CD4-positive, alpha-beta memory T cell (primary cell): ENCODE data around the gene P4HA3. TPM values are rescaled to one million over a fixed set of nuclear protein-coding genes. Genes with fewer than 3 reads are reported as not detected.

Experiments
- CTCF ChIA-PET: fragments of 350-600 bp; sonication (Branson Sonifier 250); formaldehyde crosslinking; loops from one replicate; lab custom pipeline; 2021; ENCODE audit warnings: inconsistent platforms; ENCODE audit not compliant: partially characterized antibody; lab: Charles Lee
- POLR2A ChIA-PET: fragments of 350-600 bp; sonication (Branson Sonifier 250); formaldehyde crosslinking; loops from one replicate; lab custom pipeline; 2021; ENCODE audit not compliant: partially characterized antibody; lab: Charles Lee
- DNase-seq, 5 donors: peaks; one replicate each; pipeline versions ENCODE4 v3.0.0 to v3.0.0-alpha.2; 2020 to 2022; ENCODE audit warnings: mixed read lengths in 1 of 5
- H3K27ac ChIP-seq: one replicate; pipeline ENCODE4 v1.7.0; 2013; ENCODE audit warnings: low read depth, low read length
- H3K27me3 ChIP-seq: 2 replicates; pipeline ENCODE4 v1.7.0; 2013; ENCODE audit warnings: mild to moderate bottlenecking, low read length, moderate library complexity; ENCODE audit not compliant: insufficient read depth
- H3K36me3 ChIP-seq: 2 replicates; pipeline ENCODE4 v1.7.0; 2013; ENCODE audit warnings: mild to moderate bottlenecking, low read length, moderate library complexity; ENCODE audit not compliant: insufficient read depth
- H3K4me1 ChIP-seq: 2 replicates; pipeline ENCODE4 v1.7.0; 2013; ENCODE audit warnings: mild to moderate bottlenecking, low read length, moderate library complexity; ENCODE audit not compliant: insufficient read depth
- H3K4me3 ChIP-seq, 2 donors: one replicate each; pipeline ENCODE4 v1.7.0; 2013; ENCODE audit warnings: low read length in 2 of 2, mild to moderate bottlenecking in 1 of 2
- H3K9me3 ChIP-seq, 2 donors: one replicate each; pipeline ENCODE4 v1.7.0; 2013; ENCODE audit warnings: low read length in 2 of 2, control low read depth in 1 of 2; ENCODE audit not compliant: control insufficient read depth in 1 of 2
- H3K27ac Mint-ChIP-seq, 7 donors: one replicate each; pipeline ENCODE4 v1.8.0; 2020 to 2021; ENCODE audit warnings: mixed read lengths in 7 of 7, mild to moderate bottlenecking in 6 of 7, inconsistent platforms in 3 of 7, moderate library complexity in 3 of 7
- H3K27me3 Mint-ChIP-seq, 2 donors: one replicate each; pipeline ENCODE4 v1.8.0; 2020 to 2021; ENCODE audit warnings: mixed read lengths in 2 of 2
- H3K36me3 Mint-ChIP-seq, 2 donors: one replicate each; pipeline ENCODE4 v1.8.0; 2020 to 2021; ENCODE audit warnings: mixed read lengths in 2 of 2, inconsistent platforms in 1 of 2, mild to moderate bottlenecking in 1 of 2
- H3K4me1 Mint-ChIP-seq, 4 donors: one replicate each; pipeline ENCODE4 v1.8.0; 2020 to 2021; ENCODE audit warnings: mixed read lengths in 4 of 4, mild to moderate bottlenecking in 1 of 4
- H3K4me3 Mint-ChIP-seq, 8 donors: one replicate each; pipeline ENCODE4 v1.8.0; 2020 to 2021; ENCODE audit warnings: mixed read lengths in 8 of 8, mild to moderate bottlenecking in 7 of 8, moderate library complexity in 6 of 8, inconsistent platforms in 3 of 8
- H3K9me3 Mint-ChIP-seq, 8 donors: one replicate each; pipeline ENCODE4 v1.8.0; 2020 to 2021; ENCODE audit warnings: mixed read lengths in 8 of 8, mild to moderate bottlenecking in 5 of 8, inconsistent platforms in 3 of 8, moderate library complexity in 1 of 8
- intact Hi-C: fragments of 100-400 bp; cut with micrococcal nuclease; formaldehyde crosslinking; loops from one replicate; pipeline ENCODE4 v1.15.1; 2023
- polyA plus RNA-seq, 2 donors: library from polyadenylated mRNA; unstranded; fragments of 300-500 nt; fragmentation: Illumina TruSeq; gene quantifications; one replicate each; pipeline ENCODE4 v1.2.3, GENCODE V29; 2021
- total RNA-seq, 2 experiments: library from RNA; stranded (reverse); gene quantifications; one replicate each; pipeline ENCODE4 v1.2.3, GENCODE V29; 2021

Gene P4HA3
- total and polyA plus RNA-seq, 4 experiments from 2014 or later: not detected

DNA sequence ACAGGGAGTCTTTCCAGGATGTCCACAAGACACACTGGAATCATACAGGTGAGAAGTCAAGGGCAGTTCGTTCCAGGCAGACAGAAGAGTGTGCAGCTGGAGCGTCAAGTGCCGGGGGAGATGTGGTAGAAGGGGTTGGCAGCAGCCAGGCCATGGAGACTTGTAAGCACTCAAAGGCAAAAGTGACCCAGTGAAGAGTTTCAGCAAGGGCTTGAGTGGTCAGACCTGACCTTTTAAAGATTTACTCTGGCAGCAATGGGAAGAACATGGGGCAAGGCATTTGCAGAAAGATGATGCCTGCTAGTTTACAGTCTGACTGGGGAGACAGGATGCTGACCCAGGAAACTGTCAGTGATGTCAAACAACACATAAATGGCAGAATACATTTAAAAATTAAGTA is 29.0 kb downstream of the P4HA3 start:
- Mint-ChIP-seq H3K27ac (no peak overlapping the region), H3K4me1 (no peaks in the 10 kb centered on the region), H3K4me3 (no peak overlapping the region), H3K27me3 (peaks cover 0 to 2% of the 10 kb centered on the region in 2 donors), H3K9me3 (peaks cover 0 to 2% (median 0%) of the 10 kb centered on the region in 8 donors), H3K36me3 (no peaks in the 10 kb centered on the region)
- ChIA-PET POLR2A (no interaction called here), CTCF (no interaction called here)
- H3K27ac ChIP-seq: no peak overlapping the region
- no peak overlapping the region for H3K4me3 ChIP-seq
- no peaks in the 10 kb centered on the region for H3K36me3 ChIP-seq
- H3K9me3 ChIP-seq: no peaks in the 10 kb centered on the region
- DNase-seq: no peak
- intact Hi-C loops: no loop called here
- peaks cover 3% of the 10 kb centered on the region for H3K4me1 ChIP-seq
- no peaks in the 10 kb centered on the region for H3K27me3 ChIP-seq

DNA sequence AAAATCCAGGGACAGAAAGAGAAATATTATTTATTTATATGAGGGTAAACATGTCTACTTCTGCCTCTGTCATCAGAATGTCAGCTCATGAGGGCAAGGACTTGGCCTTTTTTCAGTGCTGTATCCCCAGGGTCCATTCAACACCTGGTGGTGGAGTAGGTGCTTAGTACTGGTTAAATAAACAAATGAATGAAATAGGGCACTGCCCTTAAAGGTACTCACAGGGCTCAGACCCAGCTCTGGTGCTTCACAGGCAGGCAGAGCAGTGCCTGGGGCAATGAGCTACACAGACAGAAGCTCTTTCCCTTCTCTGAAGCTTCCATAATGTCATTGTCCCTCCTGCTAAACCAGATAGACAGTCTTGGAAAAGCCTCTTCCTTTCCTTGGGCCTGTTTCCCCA is 30.9 kb downstream of the P4HA3 start:
- CTCF ChIA-PET: no interaction called here
- peaks cover 0 to 2% (median 0%) of the 10 kb centered on the region in 8 donors for H3K9me3 Mint-ChIP-seq

DNA sequence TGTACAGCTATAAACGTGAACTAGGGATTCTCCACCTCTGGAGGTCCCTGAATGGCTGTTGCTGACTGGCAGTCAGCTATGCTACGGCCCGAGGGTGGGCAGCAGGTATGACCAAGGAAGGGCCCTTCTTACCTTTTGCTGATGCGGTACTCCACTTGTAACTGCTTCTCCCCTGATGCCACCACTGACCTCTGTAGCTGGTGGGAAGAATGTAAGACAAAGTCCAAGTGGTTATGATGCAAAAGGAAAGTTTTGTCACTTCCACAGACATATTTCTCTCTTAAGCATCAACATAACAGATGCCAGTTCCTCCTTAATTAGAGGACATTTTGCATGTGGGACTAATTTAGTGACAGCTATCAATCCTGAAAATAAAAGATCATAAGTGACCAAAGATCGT is 32.2 kb downstream of the P4HA3 start:
- Histone ChIP-seq H3K4me1 (peaks cover 3% of the 10 kb centered on the region), H3K4me3 (no peak overlapping the region), H3K27ac (no peak overlapping the region), H3K36me3 (no peaks in the 10 kb centered on the region), H3K27me3 (no peaks in the 10 kb centered on the region), H3K9me3 (no peaks in the 10 kb centered on the region)
- ChIA-PET CTCF (interaction anchor here (1.1 to 1.4 kb wide), 2 partner anchors 24 to 42 kb away, joined by 3 to 7 read pairs; no protein-coding TSS in a partner anchor), POLR2A (no interaction called here)
- no peak overlapping the region for H3K27ac Mint-ChIP-seq
- intact Hi-C loops: no loop called here
- no peak for DNase-seq
- H3K36me3 Mint-ChIP-seq: no peaks in the 10 kb centered on the region
- H3K4me1 Mint-ChIP-seq: no peaks in the 10 kb centered on the region
- peaks cover 7 to 8% of the 10 kb centered on the region in 2 donors for H3K27me3 Mint-ChIP-seq
- H3K9me3 Mint-ChIP-seq: peaks cover 0 to 2% (median 0%) of the 10 kb centered on the region in 8 donors
- H3K4me3 Mint-ChIP-seq: no peak overlapping the region

More for the DNA sequence above, 30.9 kb downstream of the P4HA3 start:
- POLR2A ChIA-PET: no interaction called here
- Mint-ChIP-seq H3K27me3 (peaks cover 4 to 8% of the 10 kb centered on the region in 2 donors), H3K27ac (no peak overlapping the region), H3K4me3 (no peak overlapping the region), H3K4me1 (no peaks in the 10 kb centered on the region), H3K36me3 (no peaks in the 10 kb centered on the region)
- Histone ChIP-seq H3K27ac (no peak overlapping the region), H3K27me3 (no peaks in the 10 kb centered on the region), H3K4me1 (peaks cover 3% of the 10 kb centered on the region), H3K4me3 (no peak overlapping the region), H3K36me3 (no peaks in the 10 kb centered on the region), H3K9me3 (no peaks in the 10 kb centered on the region)
- no peak for DNase-seq
- intact Hi-C loops: no loop called here

DNA sequence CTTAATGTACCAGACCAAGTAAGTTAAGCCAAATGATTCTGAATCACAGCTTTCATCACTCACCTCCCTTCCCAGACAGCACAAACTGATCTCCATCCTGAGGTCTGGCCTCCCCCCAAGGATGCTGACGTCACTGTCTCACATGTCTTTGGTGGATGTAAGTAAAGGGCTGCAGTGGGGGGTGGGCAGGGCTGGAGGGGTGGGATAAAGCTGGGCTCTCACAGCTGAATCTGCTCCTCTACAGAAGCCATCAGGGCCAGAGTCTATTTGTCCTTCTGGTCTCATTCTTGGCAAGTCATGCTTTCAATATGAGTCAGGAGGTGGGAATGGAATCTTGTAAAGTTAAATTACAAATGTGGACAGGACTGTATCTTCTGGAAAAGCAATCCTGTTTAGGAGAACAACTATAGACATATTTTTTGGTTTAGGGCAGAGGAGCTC is 32.7 kb downstream of the P4HA3 start:
- H3K9me3 ChIP-seq: no peaks in the 10 kb centered on the region
- ChIA-PET CTCF (interaction anchor here (1.1 to 1.4 kb wide), 2 partner anchors 23 to 43 kb away, joined by 3 to 7 read pairs; no protein-coding TSS in a partner anchor), POLR2A (no interaction called here)
- H3K36me3 ChIP-seq: no peaks in the 10 kb centered on the region
- peaks cover 3% of the 10 kb centered on the region for H3K4me1 ChIP-seq
- Mint-ChIP-seq H3K36me3 (no peaks in the 10 kb centered on the region), H3K4me1 (no peaks in the 10 kb centered on the region), H3K9me3 (peaks cover 0 to 2% (median 0%) of the 10 kb centered on the region in 8 donors), H3K27me3 (peaks cover 7 to 10% of the 10 kb centered on the region in 2 donors), H3K27ac (no peak overlapping the region), H3K4me3 (no peak overlapping the region)
- no peaks in the 10 kb centered on the region for H3K27me3 ChIP-seq
- DNase-seq: no peak
- no peak overlapping the region for H3K4me3 ChIP-seq
- intact Hi-C loops: no loop called here
- H3K27ac ChIP-seq: no peak overlapping the region

DNA sequence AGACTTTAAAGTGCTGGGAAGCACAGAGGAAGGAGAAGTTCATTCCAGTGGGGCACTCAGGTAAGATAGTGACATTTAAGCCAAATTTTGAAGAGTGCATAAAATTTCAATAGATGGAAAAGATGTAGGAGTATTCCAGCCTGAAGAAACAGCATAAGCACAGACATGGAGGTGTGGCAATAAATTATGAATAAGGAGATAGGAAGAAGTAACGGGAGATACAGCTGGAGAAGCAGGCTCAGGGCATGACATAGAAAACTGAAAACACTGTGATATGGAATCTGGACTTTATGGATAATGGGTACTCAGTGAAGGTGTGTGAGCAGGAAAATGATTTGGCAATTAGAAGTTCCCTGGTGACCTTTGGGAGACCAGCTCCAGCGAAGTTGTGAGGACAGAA is 33.3 kb downstream of the P4HA3 start:
- POLR2A ChIA-PET: no interaction called here
- no peak overlapping the region for H3K4me3 Mint-ChIP-seq
- peaks cover 0 to 2% (median 0%) of the 10 kb centered on the region in 8 donors for H3K9me3 Mint-ChIP-seq
- no peaks in the 10 kb centered on the region for H3K9me3 ChIP-seq
- peaks cover 2% of the 10 kb centered on the region for H3K4me1 ChIP-seq
- no peaks in the 10 kb centered on the region for H3K36me3 ChIP-seq
- intact Hi-C loops: no loop called here
- no peak overlapping the region for H3K27ac Mint-ChIP-seq
- no peaks in the 10 kb centered on the region for H3K36me3 Mint-ChIP-seq
- H3K27me3 Mint-ChIP-seq: peaks cover 10% of the 10 kb centered on the region in 2 donors
- CTCF ChIA-PET: interaction anchor here (1.1 to 1.4 kb wide), 2 partner anchors 23 to 43 kb away, joined by 3 to 7 read pairs; no protein-coding TSS in a partner anchor
- H3K4me3 ChIP-seq: no peak overlapping the region
- H3K27ac ChIP-seq: no peak overlapping the region
- no peak for DNase-seq
- H3K4me1 Mint-ChIP-seq: no peaks in the 10 kb centered on the region
- H3K27me3 ChIP-seq: no peaks in the 10 kb centered on the region

DNA sequence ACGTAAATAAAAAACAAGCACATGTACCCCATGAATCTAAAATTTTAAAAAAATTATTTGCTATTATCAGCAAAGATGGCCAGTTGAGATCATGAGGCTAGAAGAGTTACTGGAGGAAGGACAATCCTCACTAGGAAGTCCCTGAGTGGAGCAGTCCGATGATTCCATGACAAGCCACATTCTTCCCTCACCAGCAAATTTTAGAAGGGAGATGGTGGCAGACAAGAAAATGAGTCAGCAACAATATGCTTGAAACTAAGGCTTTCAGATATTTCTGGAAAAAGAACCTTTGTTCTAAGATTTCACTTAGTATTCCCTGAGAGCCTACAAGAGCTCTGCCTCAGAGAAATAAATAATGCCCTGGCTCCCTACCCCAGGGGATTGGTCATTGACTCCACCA is 34.9 kb downstream of the P4HA3 start:
- no peak for DNase-seq
- ChIA-PET CTCF (no interaction called here), POLR2A (no interaction called here)
- Histone ChIP-seq H3K27ac (no peak overlapping the region), H3K36me3 (no peaks in the 10 kb centered on the region), H3K9me3 (no peaks in the 10 kb centered on the region), H3K4me3 (no peak overlapping the region), H3K27me3 (no peaks in the 10 kb centered on the region), H3K4me1 (no peaks in the 10 kb centered on the region)
- H3K4me3 Mint-ChIP-seq: no peak overlapping the region
- intact Hi-C loops: no loop called here
- no peaks in the 10 kb centered on the region for H3K4me1 Mint-ChIP-seq
- H3K36me3 Mint-ChIP-seq: no peaks in the 10 kb centered on the region
- peaks cover 0 to 2% (median 0%) of the 10 kb centered on the region in 8 donors for H3K9me3 Mint-ChIP-seq
- peaks cover 14 to 15% of the 10 kb centered on the region in 2 donors for H3K27me3 Mint-ChIP-seq
- H3K27ac Mint-ChIP-seq: no peak overlapping the region

DNA sequence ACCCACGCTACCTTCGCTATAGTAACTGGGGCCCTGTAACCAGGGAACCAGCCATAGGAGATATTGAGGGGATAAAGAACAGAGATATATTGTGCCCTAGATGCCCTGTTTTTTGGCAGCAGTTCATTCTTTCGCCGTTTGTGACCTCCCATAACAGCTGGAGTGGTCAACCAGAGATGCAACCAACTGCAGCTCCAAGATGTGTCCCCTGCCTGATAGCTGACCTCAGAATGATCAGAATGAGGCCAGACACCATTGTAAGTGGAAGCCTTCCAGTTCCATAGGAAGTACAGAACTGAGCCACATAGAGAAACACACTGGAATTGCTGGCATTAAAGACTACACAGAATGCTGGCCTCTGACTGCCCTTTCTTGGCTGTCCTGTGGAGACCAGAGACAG is 39.2 kb downstream of the P4HA3 start:
- Histone ChIP-seq H3K4me3 (no peak overlapping the region), H3K4me1 (peaks cover 11% of the 10 kb centered on the region), H3K9me3 (no peaks in the 10 kb centered on the region), H3K27me3 (no peaks in the 10 kb centered on the region), H3K27ac (no peak overlapping the region), H3K36me3 (no peaks in the 10 kb centered on the region)
- ChIA-PET POLR2A (no interaction called here), CTCF (interaction anchor here (2.0 kb wide), 1 partner anchor 17 kb away, joined by 7 read pairs; no protein-coding TSS in a partner anchor)
- peaks cover 10 to 14% (median 13%) of the 10 kb centered on the region in 4 donors for H3K4me1 Mint-ChIP-seq
- no peaks in the 10 kb centered on the region for H3K9me3 Mint-ChIP-seq
- H3K27me3 Mint-ChIP-seq: peaks cover 12 to 16% of the 10 kb centered on the region in 2 donors
- DNase-seq: no peak
- no peak overlapping the region for H3K27ac Mint-ChIP-seq
- no peak overlapping the region for H3K4me3 Mint-ChIP-seq
- intact Hi-C loops: no loop called here
- no peaks in the 10 kb centered on the region for H3K36me3 Mint-ChIP-seq
